OCI-LY7 (cell line): Measurements from ENCODE around the gene RIMBP2.

ENCODE experiments used
- EZH2phosphoT487 ChIP-seq: fragments of 200-600 bp; sonication (generic); IDR thresholded peaks from 2 replicates; pipeline ENCODE4 v1.6.1; 2018; ENCODE audit warnings: low read depth, borderline replicate concordance, mild to moderate bottlenecking, mixed run types, antibody characterized with exemption, low read length, moderate library complexity, mixed read lengths
- TF ChIP-seq, protein P1 (sequence below): fragments of 200-600 bp; sonication (generic); conservative IDR thresholded peaks from 2 replicates; pipeline ENCODE4 v1.5.1; 2014; ENCODE audit warnings: mild to moderate bottlenecking, antibody characterized with exemption, low read length, moderate library complexity, mixed read lengths

DNA sequence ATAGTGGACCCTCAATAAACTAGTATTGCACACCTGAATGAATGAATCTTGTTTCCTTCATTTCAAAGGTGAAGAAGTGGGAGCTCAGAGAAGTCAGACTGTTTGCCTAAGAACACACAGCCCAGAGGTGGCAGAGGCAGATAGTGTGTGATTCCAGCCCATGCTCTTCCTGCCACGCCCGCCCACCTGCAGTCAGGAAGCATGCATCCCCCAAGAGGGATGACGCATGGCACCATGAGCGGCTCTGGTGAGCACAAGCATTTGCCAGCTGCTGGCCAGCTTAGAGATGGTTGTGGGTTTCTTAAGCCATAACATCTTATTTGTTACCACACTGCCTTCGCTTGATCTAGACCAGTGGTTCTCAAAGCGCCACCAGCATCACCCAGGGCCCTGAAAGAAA lies 133.8 kb downstream of the RIMBP2 start:
- TF ChIP-seq, protein P1, sequence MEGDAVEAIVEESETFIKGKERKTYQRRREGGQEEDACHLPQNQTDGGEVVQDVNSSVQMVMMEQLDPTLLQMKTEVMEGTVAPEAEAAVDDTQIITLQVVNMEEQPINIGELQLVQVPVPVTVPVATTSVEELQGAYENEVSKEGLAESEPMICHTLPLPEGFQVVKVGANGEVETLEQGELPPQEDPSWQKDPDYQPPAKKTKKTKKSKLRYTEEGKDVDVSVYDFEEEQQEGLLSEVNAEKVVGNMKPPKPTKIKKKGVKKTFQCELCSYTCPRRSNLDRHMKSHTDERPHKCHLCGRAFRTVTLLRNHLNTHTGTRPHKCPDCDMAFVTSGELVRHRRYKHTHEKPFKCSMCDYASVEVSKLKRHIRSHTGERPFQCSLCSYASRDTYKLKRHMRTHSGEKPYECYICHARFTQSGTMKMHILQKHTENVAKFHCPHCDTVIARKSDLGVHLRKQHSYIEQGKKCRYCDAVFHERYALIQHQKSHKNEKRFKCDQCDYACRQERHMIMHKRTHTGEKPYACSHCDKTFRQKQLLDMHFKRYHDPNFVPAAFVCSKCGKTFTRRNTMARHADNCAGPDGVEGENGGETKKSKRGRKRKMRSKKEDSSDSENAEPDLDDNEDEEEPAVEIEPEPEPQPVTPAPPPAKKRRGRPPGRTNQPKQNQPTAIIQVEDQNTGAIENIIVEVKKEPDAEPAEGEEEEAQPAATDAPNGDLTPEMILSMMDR, result no peak
- no peak for TF ChIP-seq EZH2phosphoT487
